Thoracic aorta (tissue), 2 donors: Measurements from ENCODE around the gene PFKFB1. TPM values are rescaled to one million over a fixed set of nuclear protein-coding genes. Genes with fewer than 3 reads are reported as not detected.
"Not testable (repeated sequence)": the region's sequence is repeated elsewhere in the genome, so short reads cannot be mapped to it uniquely, and the experiment has no call there.

ENCODE experiments used
- ATAC-seq: fragments of 150-250 bp; one replicate; pipeline ENCODE4 v1.8.0; 2017; ENCODE audit warnings: low read depth; ENCODE audit not compliant: insufficient number of reproducible peaks, low FRiP score
- DNase-seq: peaks from one replicate; pipeline ENCODE4 v3.0.0-alpha.2; 2020; ENCODE audit warnings: low spot score
- H3K27ac ChIP-seq, 2 donors: fragments of 200-600 bp; sonication (generic); 1 replicate in 1 of 2; 2 replicates in 1 of 2; pipeline ENCODE4 v1.5.1; 2016; ENCODE audit warnings: mild to moderate bottlenecking in 2 of 2, moderate library complexity in 2 of 2
- H3K27me3 ChIP-seq: fragments of 200-600 bp; sonication (generic); replicated peaks from 2 replicates; pipeline ENCODE4 v1.6.0; 2016; ENCODE audit warnings: mild to moderate bottlenecking; ENCODE audit not compliant: insufficient read depth
- H3K36me3 ChIP-seq: fragments of 200-600 bp; sonication (generic); one replicate; pipeline ENCODE4 v1.5.1; 2016
- H3K4me1 ChIP-seq, 2 donors: fragments of 200-600 bp; sonication (generic); 1 replicate in 1 of 2; 2 replicates in 1 of 2; pipeline versions ENCODE4 v1.5.1 to v1.6.0; 2016; ENCODE audit warnings: low read depth in 2 of 2, mild to moderate bottlenecking in 1 of 2; ENCODE audit not compliant: control insufficient read depth in 1 of 2
- H3K4me3 ChIP-seq: fragments of 200-600 bp; sonication (generic); 2 replicates; pipeline ENCODE4 v1.5.1; 2016; ENCODE audit warnings: mild to moderate bottlenecking
- H3K9me3 ChIP-seq: fragments of 200-600 bp; sonication (generic); 2 replicates; pipeline ENCODE4 v1.5.1; 2016
- total RNA-seq, 2 donors: library from RNA; depleted of rRNA; stranded (reverse); fragments of >200 nt; gene quantifications; one replicate each; pipeline versions ENCODE4 v1.1.0 to v1.2.3, GENCODE V29; 2016
- TF ChIP-seq, protein P1 (sequence below): fragments of 200-600 bp; sonication (generic); IDR thresholded peaks from one replicate; pipeline ENCODE4 v1.5.1; 2019; ENCODE audit warnings: antibody characterized with exemption

The PFKFB1 gene
- total RNA-seq, 2 donors from 2014 or later, result not detected

DNA sequence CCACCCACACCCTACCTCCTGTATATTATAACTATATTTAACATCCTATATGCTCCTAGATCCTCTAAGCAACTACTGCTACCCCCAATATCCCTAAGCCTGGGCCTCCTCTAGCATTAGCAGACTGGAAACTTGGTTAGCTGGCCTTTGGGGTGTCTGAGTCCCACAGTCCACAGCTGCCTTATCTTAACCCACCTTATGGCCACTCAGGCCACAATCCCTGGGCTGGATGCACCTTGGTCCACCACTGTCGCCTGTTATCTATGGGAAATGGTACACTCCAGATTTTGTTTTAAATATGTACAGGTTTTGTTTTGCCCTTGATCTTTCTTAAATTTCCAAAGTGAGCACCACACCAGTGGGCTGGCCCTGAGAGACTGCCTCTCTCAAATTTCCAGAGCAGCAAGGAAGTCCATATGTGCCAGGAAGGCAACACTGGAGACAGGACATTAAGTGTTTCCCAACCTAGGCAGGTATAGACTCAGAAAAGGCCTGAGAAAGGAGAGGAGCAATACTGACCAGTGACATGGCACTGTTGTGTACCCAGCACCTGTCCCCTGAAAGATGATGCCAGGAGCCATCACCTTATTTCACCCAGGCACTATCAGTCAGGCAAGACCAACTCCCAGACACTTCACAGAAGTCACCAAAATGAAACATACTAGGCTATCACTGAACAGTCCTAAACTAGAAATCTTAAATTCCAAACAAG, 921 bp downstream of the PFKFB1 start:
- ATAC-seq (no peak), DNase-seq (no peak)
- TF ChIP-seq, protein P1, sequence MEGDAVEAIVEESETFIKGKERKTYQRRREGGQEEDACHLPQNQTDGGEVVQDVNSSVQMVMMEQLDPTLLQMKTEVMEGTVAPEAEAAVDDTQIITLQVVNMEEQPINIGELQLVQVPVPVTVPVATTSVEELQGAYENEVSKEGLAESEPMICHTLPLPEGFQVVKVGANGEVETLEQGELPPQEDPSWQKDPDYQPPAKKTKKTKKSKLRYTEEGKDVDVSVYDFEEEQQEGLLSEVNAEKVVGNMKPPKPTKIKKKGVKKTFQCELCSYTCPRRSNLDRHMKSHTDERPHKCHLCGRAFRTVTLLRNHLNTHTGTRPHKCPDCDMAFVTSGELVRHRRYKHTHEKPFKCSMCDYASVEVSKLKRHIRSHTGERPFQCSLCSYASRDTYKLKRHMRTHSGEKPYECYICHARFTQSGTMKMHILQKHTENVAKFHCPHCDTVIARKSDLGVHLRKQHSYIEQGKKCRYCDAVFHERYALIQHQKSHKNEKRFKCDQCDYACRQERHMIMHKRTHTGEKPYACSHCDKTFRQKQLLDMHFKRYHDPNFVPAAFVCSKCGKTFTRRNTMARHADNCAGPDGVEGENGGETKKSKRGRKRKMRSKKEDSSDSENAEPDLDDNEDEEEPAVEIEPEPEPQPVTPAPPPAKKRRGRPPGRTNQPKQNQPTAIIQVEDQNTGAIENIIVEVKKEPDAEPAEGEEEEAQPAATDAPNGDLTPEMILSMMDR, result no peak
- Histone ChIP-seq H3K27ac (no peak overlapping the region), H3K9me3 (no peaks in the 10 kb centered on the region), H3K36me3 (no peaks in the 10 kb centered on the region), H3K4me3 (no peak overlapping the region), H3K27me3 (no peaks in the 10 kb centered on the region), H3K4me1 (no peaks in the 10 kb centered on the region)

DNA sequence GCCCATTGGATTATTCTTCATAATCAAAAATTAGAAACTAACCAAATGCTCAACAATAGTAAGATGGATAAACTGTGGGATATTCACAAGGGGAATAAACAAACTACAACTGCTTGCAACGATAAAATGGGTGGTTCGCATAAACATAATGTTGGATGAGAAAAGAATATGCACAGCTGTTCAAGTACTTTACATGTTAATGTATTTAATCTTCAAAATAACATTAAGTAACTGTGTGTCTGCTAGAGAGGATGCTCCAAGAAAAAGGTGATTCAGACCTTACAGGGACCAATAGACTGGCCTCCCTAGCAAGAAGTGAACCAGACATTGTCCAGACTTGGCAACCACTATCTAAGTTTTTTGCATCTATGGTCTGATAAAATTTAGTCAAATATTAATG, 2.3 kb downstream of the PFKFB1 start:
- no peak for DNase-seq
- no peak for ATAC-seq
- Histone ChIP-seq H3K4me1 (no peaks in the 10 kb centered on the region), H3K4me3 (no peak overlapping the region), H3K27me3 (no peaks in the 10 kb centered on the region), H3K9me3 (no peaks in the 10 kb centered on the region), H3K27ac (no peak overlapping the region), H3K36me3 (no peaks in the 10 kb centered on the region)
- TF ChIP-seq, protein P1, result no peak

DNA sequence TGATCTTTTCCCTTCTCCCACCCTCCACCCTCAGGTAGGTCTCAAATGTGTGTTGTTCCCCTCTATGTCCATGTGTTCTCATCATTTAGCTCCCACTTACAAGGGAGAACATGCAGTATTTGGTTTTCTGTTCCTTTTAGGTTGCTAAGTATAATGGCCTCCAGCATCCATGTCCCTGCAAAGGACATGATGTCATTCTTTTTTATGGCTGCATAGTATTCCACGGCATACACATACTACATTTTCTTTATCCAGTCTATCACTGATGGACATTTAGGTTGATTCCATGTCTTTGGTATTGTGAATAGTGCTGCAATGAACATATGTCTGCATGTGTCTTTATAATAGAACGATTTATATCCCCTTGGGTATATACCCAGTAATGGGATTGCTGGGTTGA, 10.7 kb downstream of the PFKFB1 start:
- not testable (repeated sequence) for H3K27ac ChIP-seq, DNase-seq, H3K4me1 ChIP-seq, H3K4me3 ChIP-seq, H3K27me3 ChIP-seq, H3K36me3 ChIP-seq, ATAC-seq, H3K9me3 ChIP-seq

DNA sequence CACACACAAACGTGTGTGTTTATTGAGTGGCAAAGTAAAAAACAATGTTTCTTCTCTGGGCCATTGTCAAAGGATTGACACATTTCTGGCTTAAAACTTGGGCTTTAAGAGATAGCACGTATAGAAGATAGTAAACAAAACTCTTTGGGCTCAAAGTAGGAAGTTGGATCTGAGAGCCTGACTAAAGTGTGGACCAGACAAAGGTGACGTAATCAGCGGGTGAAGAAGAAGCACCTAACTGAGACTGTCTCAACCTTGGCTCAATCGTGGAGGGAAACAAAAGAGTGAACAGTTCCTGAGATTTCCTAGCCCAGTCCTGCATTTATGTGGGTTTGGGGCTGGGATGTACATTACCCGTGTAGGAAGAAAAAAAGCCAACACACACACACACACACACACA, 13.7 kb downstream of the PFKFB1 start:
- no peak for DNase-seq

DNA sequence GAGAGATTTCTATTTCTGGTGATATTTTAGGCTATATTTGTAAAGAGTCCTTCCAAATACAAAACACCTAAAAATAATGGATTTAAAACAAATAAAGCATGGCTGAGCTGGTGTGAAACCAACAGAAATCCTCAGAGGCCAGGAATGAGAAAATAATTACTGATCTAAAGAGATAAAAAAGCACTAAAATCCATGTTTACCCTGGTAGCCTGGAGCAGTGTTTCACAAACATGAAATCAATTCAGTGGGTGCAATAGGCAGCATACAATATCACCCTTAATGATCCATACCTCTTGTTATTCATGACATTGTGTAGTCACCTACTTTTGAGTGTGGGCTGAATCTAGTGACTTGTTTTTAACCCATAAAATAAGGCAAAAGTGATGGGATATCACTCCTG, 14.6 kb downstream of the PFKFB1 start:
- DNase-seq (no peak), ATAC-seq (no peak)
- TF ChIP-seq, protein P1, result no peak
- H3K36me3 ChIP-seq, result no peaks in the 10 kb centered on the region
- no peaks in the 10 kb centered on the region for H3K27me3 ChIP-seq
- H3K4me1 ChIP-seq, result no peaks in the 10 kb centered on the region
- H3K4me3 ChIP-seq, result no peak overlapping the region
- H3K27ac ChIP-seq, result no peak overlapping the region
- no peaks in the 10 kb centered on the region for H3K9me3 ChIP-seq

More for the DNA sequence above, 13.7 kb downstream of the PFKFB1 start:
- ATAC-seq, result no peak
- H3K4me1 ChIP-seq, result no peaks in the 10 kb centered on the region
- H3K36me3 ChIP-seq, result no peaks in the 10 kb centered on the region
- H3K27ac ChIP-seq, result no peak overlapping the region
- no peaks in the 10 kb centered on the region for H3K9me3 ChIP-seq
- TF ChIP-seq, protein P1, result no peak
- H3K4me3 ChIP-seq, result no peak overlapping the region
- H3K27me3 ChIP-seq, result no peaks in the 10 kb centered on the region

DNA sequence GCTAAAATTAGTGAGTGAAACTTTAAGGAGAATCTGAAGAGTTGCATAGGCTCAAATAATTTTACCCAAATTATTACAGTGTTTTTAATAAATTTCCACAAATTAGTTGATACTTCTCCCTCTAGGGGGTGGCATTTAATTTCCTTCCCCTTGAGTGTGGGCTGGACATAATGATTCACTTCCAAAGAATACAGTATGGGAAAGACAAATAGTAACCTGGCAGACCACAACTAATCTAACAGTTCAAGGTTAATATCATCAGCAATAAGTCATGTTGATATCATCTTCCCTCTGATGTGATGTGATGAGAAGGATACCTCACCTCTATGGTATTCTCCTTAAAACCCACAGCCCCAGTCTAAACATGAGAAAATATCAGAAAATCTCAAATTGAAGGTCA, 15.5 kb downstream of the PFKFB1 start:
- H3K4me1 ChIP-seq, result no peaks in the 10 kb centered on the region
- ATAC-seq (no peak), DNase-seq (no peak)
- H3K9me3 ChIP-seq, result no peaks in the 10 kb centered on the region
- H3K4me3 ChIP-seq, result no peak overlapping the region
- TF ChIP-seq, protein P1, result no peak
- H3K27me3 ChIP-seq, result no peaks in the 10 kb centered on the region
- H3K27ac ChIP-seq, result no peak overlapping the region
- no peaks in the 10 kb centered on the region for H3K36me3 ChIP-seq
